Activated CD4-positive, alpha-beta T cell treated with anti-CD3 and anti-CD28 coated beads for 36 hours (primary cell): ENCODE measurements around the gene CCSER2. TPM values are rescaled to one million over a fixed set of nuclear protein-coding genes. Genes with fewer than 3 reads are reported as not detected.
"Not testable (repeated sequence)": the region's sequence is repeated elsewhere in the genome, so short reads cannot be mapped to it uniquely, and the experiment has no call there.

Experiments
- ATAC-seq: fragments of 200-7000 bp; cut with Tn5 transposase; one replicate; pipeline ENCODE4 v1.10.0; 2021; ENCODE audit warnings: mild to moderate bottlenecking, moderate library complexity
- CTCF ChIA-PET: fragments of 350-600 bp; sonication (Branson Sonifier 250); formaldehyde crosslinking; loops from one replicate; lab custom pipeline; 2021; ENCODE audit warnings: antibody characterized with exemption; lab: Charles Lee
- POLR2A ChIA-PET: fragments of 350-600 bp; sonication (Branson Sonifier 250); formaldehyde crosslinking; loops from one replicate; lab custom pipeline; 2021; ENCODE audit warnings: antibody characterized with exemption, inconsistent platforms; lab: Charles Lee
- DNase-seq: peaks from one replicate; pipeline ENCODE4 v3.0.0-alpha.2; 2020
- H3K27ac Mint-ChIP-seq: one replicate; pipeline ENCODE4 v1.8.0; 2021; ENCODE audit warnings: mixed read lengths
- H3K27me3 Mint-ChIP-seq: one replicate; pipeline ENCODE4 v1.8.0; 2021; ENCODE audit warnings: mixed read lengths
- H3K36me3 Mint-ChIP-seq: one replicate; pipeline ENCODE4 v1.8.0; 2021; ENCODE audit warnings: low read depth, mixed read lengths
- H3K4me1 Mint-ChIP-seq: one replicate; pipeline ENCODE4 v1.8.0; 2021; ENCODE audit warnings: mixed read lengths
- H3K4me3 Mint-ChIP-seq: one replicate; pipeline ENCODE4 v1.8.0; 2021; ENCODE audit warnings: mild to moderate bottlenecking, moderate library complexity, mixed read lengths
- H3K9me3 Mint-ChIP-seq: one replicate; pipeline ENCODE4 v1.8.0; 2021; ENCODE audit warnings: low read depth, mixed read lengths
- intact Hi-C, 2 experiments: fragments of 100-400 bp; cut with DNase I in 1 of 2; cut with micrococcal nuclease in 1 of 2; formaldehyde crosslinking; loops; one replicate each; pipeline versions ENCODE4 v1.14.2 to v1.15.1; 2022 to 2024; cut with DNase I, micrococcal nuclease
- total RNA-seq, 2 experiments: library from RNA; stranded (reverse); gene quantifications; one replicate each; pipeline ENCODE4 v1.2.3, GENCODE V29; 2021

The CCSER2 gene
- total RNA-seq, 2 experiments from 2014 or later, result 61.2 to 85.2 TPM

- ChIA-PET CTCF (interaction anchor here (0.6 kb wide), 1 partner anchor 72 kb away, joined by 3 read pairs; no protein-coding TSS in a partner anchor), POLR2A (no interaction called here)
- no peak overlapping the region for H3K4me3 Mint-ChIP-seq
- no peaks in the 10 kb centered on the region for H3K36me3 Mint-ChIP-seq
- peaks cover 16% of the 10 kb centered on the region for H3K4me1 Mint-ChIP-seq
- intact Hi-C loops, result no loop called here
- H3K9me3 Mint-ChIP-seq, result no peaks in the 10 kb centered on the region
- no peak for DNase-seq
- no peak overlapping the region for H3K27ac Mint-ChIP-seq
- H3K27me3 Mint-ChIP-seq, result no peaks in the 10 kb centered on the region
- ATAC-seq, result no peak
These were observed 14.1 kb upstream of the CCSER2 start for GRCh38 chr10:84314275-84314674.

- CTCF ChIA-PET, result interaction anchor here (0.9 to 1.4 kb wide), 2 partner anchors 9 to 15 kb away, joined by 4 read pairs; no protein-coding TSS in a partner anchor
- ATAC-seq (no peak), DNase-seq (no peak)
- Mint-ChIP-seq H3K27ac (no peak overlapping the region), H3K4me3 (no peak overlapping the region), H3K4me1 (peaks cover 12% of the 10 kb centered on the region), H3K27me3 (peaks cover 4% of the 10 kb centered on the region), H3K9me3 (no peaks in the 10 kb centered on the region), H3K36me3 (no peaks in the 10 kb centered on the region)
- intact Hi-C loops, result no loop called here
- POLR2A ChIA-PET, result no interaction called here
These were observed 11.2 kb upstream of the CCSER2 start for GRCh38 chr10:84317174-84317573.

- DNase-seq (no peak), ATAC-seq (no peak)
- CTCF ChIA-PET, result no interaction called here
- POLR2A ChIA-PET, result no interaction called here
- Mint-ChIP-seq H3K9me3 (no peaks in the 10 kb centered on the region), H3K36me3 (no peaks in the 10 kb centered on the region), H3K27ac (no peak overlapping the region), H3K27me3 (peaks cover 4% of the 10 kb centered on the region), H3K4me3 (no peak overlapping the region), H3K4me1 (peaks cover 5% of the 10 kb centered on the region)
- intact Hi-C loops, result no loop called here
These were observed 6.5 kb upstream of the CCSER2 start for GRCh38 chr10:84321902-84322301.

- ATAC-seq, DNase-seq, H3K27ac Mint-ChIP-seq, H3K27me3 Mint-ChIP-seq, H3K9me3 Mint-ChIP-seq, H3K4me1 Mint-ChIP-seq, H3K36me3 Mint-ChIP-seq, POLR2A ChIA-PET, H3K4me3 Mint-ChIP-seq, intact Hi-C loops: not testable (repeated sequence)
- CTCF ChIA-PET, result interaction anchor here (0.6 kb wide), 1 partner anchor 11 kb away, joined by 3 read pairs; no protein-coding TSS in a partner anchor
These were observed 4.8 kb upstream of the CCSER2 start for GRCh38 chr10:84323566-84323965.

GRCh38 chr10:84326995-84327394 lies 1.4 kb upstream of the CCSER2 start:
- Mint-ChIP-seq H3K36me3 (peaks cover 16% of the 10 kb centered on the region), H3K4me1 (peaks cover 23% of the 10 kb centered on the region)
- H3K27me3 Mint-ChIP-seq, H3K27ac Mint-ChIP-seq, intact Hi-C loops, H3K4me3 Mint-ChIP-seq, ATAC-seq, DNase-seq, H3K9me3 Mint-ChIP-seq: not testable (repeated sequence)
- ChIA-PET POLR2A (interaction anchor here (1.4 kb wide), 1 partner anchor 26 kb away, joined by 3 read pairs; no protein-coding TSS in a partner anchor), CTCF (interaction anchor here (1.7 to 3.2 kb wide), 2 partner anchors 60 to 210 kb away, joined by 13 read pairs; no protein-coding TSS in a partner anchor)

GRCh38 chr10:84329196-84329611 lies 815 bp downstream of the CCSER2 start:
- H3K4me3 Mint-ChIP-seq, result peak overlapping the region; percentile 93
- intact Hi-C loops, result loop anchor here (1.0 kb wide), 2 partner anchors 36 to 191 kb away; no protein-coding TSS in a partner anchor
- H3K9me3 Mint-ChIP-seq, result no peaks in the 10 kb centered on the region
- peaks cover 16% of the 10 kb centered on the region for H3K36me3 Mint-ChIP-seq
- CTCF ChIA-PET, result interaction anchor here (0.6 to 2.5 kb wide), 8 partner anchors 18 to 208 kb away, joined by 3 to 7 read pairs (median 3); no protein-coding TSS in a partner anchor
- ATAC-seq (peak; percentile 50), DNase-seq (peak; percentile 87)
- no peaks in the 10 kb centered on the region for H3K27me3 Mint-ChIP-seq
- POLR2A ChIA-PET, result interaction anchor here (0.6 to 1.5 kb wide), 6 partner anchors 9 to 190 kb away, joined by 3 to 14 read pairs (median 5); partner anchors contain the start of gene GHITM
- peak overlapping the region; percentile 98 for H3K27ac Mint-ChIP-seq
- H3K4me1 Mint-ChIP-seq, result peaks cover 34% of the 10 kb centered on the region

- DNase-seq, result peak; percentile 34
- Mint-ChIP-seq H3K36me3 (peaks cover 16% of the 10 kb centered on the region), H3K4me1 (peaks cover 42% of the 10 kb centered on the region), H3K4me3 (peak overlapping the region; percentile 93), H3K9me3 (no peaks in the 10 kb centered on the region), H3K27ac (peak overlapping the region; percentile 98), H3K27me3 (no peaks in the 10 kb centered on the region)
- POLR2A ChIA-PET, result interaction anchor here (0.7 to 1.3 kb wide), 2 partner anchors 12 to 63 kb away, joined by 3 to 6 read pairs; no protein-coding TSS in a partner anchor
- CTCF ChIA-PET, result interaction anchor here (0.8 to 2.5 kb wide), 4 partner anchors 22 to 207 kb away, joined by 3 to 7 read pairs (median 4); no protein-coding TSS in a partner anchor
- peak; percentile 4 for ATAC-seq
- intact Hi-C loops, result loop anchor here (1.0 kb wide), 3 partner anchors 22 to 192 kb away; no protein-coding TSS in a partner anchor
These were observed 1.7 kb downstream of the CCSER2 start for GRCh38 chr10:84329986-84330651.

- Mint-ChIP-seq H3K4me3 (peak overlapping the region; percentile 93), H3K27me3 (no peaks in the 10 kb centered on the region), H3K36me3 (peaks cover 16% of the 10 kb centered on the region), H3K9me3 (no peaks in the 10 kb centered on the region), H3K27ac (peak overlapping the region; percentile 98), H3K4me1 (peaks cover 43% of the 10 kb centered on the region)
- ChIA-PET POLR2A (no interaction called here), CTCF (interaction anchor here (2.5 kb wide), 1 partner anchor 21 kb away, joined by 7 read pairs; no protein-coding TSS in a partner anchor)
- ATAC-seq, result no peak
- DNase-seq, result no peak
- intact Hi-C loops, result no loop called here
These were observed 2.7 kb downstream of the CCSER2 start for GRCh38 chr10:84331091-84331490.

GRCh38 chr10:84333864-84334451 lies 5.6 kb downstream of the CCSER2 start:
- H3K9me3 Mint-ChIP-seq, result no peaks in the 10 kb centered on the region
- intact Hi-C loops, result loop anchor here (1.0 to 2.0 kb wide), 2 partner anchors 8 to 39 kb away; no protein-coding TSS in a partner anchor
- H3K4me3 Mint-ChIP-seq, result peak overlapping the region; percentile 52
- no peaks in the 10 kb centered on the region for H3K27me3 Mint-ChIP-seq
- ATAC-seq, result peak; percentile 83
- DNase-seq, result peak; percentile 76
- peaks cover 38% of the 10 kb centered on the region for H3K4me1 Mint-ChIP-seq
- ChIA-PET POLR2A (interaction anchor here (0.6 to 1.2 kb wide), 6 partner anchors 11 to 67 kb away, joined by 3 to 7 read pairs (median 3); no protein-coding TSS in a partner anchor), CTCF (interaction anchor here (0.6 to 3.4 kb wide), 20 partner anchors 9 to 210 kb away, joined by 3 to 27 read pairs (median 5); no protein-coding TSS in a partner anchor)
- H3K36me3 Mint-ChIP-seq, result peaks cover 18% of the 10 kb centered on the region
- H3K27ac Mint-ChIP-seq, result peak overlapping the region; percentile 93

- Mint-ChIP-seq H3K36me3 (peaks cover 18% of the 10 kb centered on the region), H3K4me3 (no peak overlapping the region), H3K4me1 (peaks cover 40% of the 10 kb centered on the region), H3K27me3 (no peaks in the 10 kb centered on the region), H3K27ac (peak overlapping the region; percentile 93), H3K9me3 (no peaks in the 10 kb centered on the region)
- CTCF ChIA-PET, result interaction anchor here (0.6 to 3.4 kb wide), 19 partner anchors 8 to 209 kb away, joined by 3 to 27 read pairs (median 5); no protein-coding TSS in a partner anchor
- POLR2A ChIA-PET, result interaction anchor here (0.6 to 1.1 kb wide), 4 partner anchors 26 to 1922 kb away, joined by 3 to 7 read pairs (median 3); no protein-coding TSS in a partner anchor
- DNase-seq (no peak), ATAC-seq (no peak)
- intact Hi-C loops, result loop anchor here (1.0 to 2.0 kb wide), 2 partner anchors 7 to 40 kb away; no protein-coding TSS in a partner anchor
These were observed 6.4 kb downstream of the CCSER2 start for GRCh38 chr10:84334811-84335210.
